Epidermal melanocyte (primary cell): ENCODE data around the gene SUPT7L.

Source experiments
- DNase-seq: peaks from one replicate; pipeline ENCODE4 v3.0.0; 2011; ENCODE audit warnings: low spot score; ENCODE audit not compliant: insufficient read length

Gene SUPT7L, protein sequence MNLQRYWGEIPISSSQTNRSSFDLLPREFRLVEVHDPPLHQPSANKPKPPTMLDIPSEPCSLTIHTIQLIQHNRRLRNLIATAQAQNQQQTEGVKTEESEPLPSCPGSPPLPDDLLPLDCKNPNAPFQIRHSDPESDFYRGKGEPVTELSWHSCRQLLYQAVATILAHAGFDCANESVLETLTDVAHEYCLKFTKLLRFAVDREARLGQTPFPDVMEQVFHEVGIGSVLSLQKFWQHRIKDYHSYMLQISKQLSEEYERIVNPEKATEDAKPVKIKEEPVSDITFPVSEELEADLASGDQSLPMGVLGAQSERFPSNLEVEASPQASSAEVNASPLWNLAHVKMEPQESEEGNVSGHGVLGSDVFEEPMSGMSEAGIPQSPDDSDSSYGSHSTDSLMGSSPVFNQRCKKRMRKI

GRCh38 chr2:27663285-27664153 is at the start of gene SUPT7L, which contains the start of gene SLC4A1AP:
SUPT7L (minus strand) TSS chr2:27663614; CDS start chr2:27662192, 1,422 bp downstream.
SLC4A1AP (plus strand) TSS chr2:27663889; CDS start chr2:27663915, 26 bp downstream.
- DNase-seq: peak; percentile 81

- DNase-seq: no peak
These were observed 49.8 kb upstream of the SUPT7L start for GRCh38 chr2:27713201-27713600.

DNA sequence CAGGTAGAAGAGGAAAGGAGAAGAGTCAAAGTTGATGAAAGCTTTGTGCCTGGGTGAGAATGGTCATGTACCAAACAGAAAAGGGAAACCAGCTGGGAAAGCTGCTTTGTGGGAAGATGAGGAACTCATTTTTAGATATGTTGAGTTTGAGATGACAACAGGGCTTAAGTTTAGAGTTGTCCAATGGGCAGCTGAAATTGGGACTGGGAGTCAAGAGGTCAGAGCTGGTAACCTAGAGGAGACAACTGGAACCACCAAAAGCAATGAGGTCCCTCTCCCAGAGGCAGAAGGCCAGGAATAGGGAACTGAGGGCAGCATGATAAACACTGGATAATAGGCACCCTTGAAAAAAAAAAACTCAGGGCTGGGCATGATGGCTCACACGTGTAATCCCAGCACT is 49.1 kb upstream of the SUPT7L start:
- DNase-seq: no peak

DNA sequence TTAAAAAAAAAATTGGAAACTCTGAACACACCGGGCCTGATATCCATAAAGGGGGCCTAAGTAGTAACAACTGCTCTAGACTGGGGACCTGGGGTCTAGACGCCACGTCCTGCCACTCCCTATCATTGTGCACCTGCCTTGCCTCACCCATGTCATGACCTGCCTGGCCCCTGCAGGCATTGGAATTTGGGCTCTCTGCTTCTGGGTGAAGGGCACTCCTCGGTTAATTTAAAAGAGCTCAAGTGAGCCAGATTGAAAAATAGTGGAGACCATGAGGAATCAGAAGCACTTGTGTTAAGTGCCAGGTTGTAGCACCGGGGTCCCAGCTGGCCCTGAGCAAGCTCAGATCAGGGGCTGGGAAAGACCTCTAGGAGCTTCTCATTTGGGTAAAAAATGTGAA is 48.4 kb upstream of the SUPT7L start:
- no peak for DNase-seq

GRCh38 chr2:27710640-27711430 is 47.4 kb upstream of the SUPT7L start:
- DNase-seq: no peak

- no peak for DNase-seq
These were observed 46.7 kb upstream of the SUPT7L start for GRCh38 chr2:27709960-27710575.

GRCh38 chr2:27709326-27709725 is 45.9 kb upstream of the SUPT7L start:
- DNase-seq: no peak

GRCh38 chr2:27708666-27709065 is 45.3 kb upstream of the SUPT7L start:
- no peak for DNase-seq

GRCh38 chr2:27708257-27708654 is 44.8 kb upstream of the SUPT7L start:
- no peak for DNase-seq

GRCh38 chr2:27707462-27708256 is 44.2 kb upstream of the SUPT7L start:
- no peak for DNase-seq

GRCh38 chr2:27705851-27706622 is 42.6 kb upstream of the SUPT7L start:
- DNase-seq: peak; percentile 25

DNA sequence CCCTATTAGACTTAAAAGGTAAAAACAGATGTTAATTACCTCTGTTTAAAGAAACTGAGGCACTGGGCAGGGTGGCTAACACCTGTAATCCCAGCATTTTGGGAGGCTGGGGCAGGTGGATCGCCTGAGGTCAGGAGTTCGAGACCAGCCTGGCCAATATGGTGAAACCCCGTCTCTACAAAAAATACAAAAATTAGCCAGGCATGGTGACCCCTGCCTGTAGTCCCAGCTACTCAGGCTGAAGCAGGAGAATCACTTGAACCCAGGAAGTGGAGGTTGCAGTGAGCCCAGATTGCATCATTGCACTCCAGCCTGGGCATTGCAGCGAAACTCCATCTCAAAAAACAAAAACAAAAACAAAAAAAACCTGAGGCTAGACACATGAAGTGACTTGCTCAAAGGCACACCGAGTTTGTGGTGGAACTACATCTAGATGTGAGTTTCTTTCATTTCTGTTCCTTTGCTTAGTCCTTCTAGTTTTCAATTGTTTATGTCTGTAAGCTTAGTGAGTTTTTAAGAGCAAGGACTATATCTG is 41.0 kb upstream of the SUPT7L start:
- DNase-seq: no peak

GRCh38 chr2:27703638-27704341 is 40.4 kb upstream of the SUPT7L start:
- peak; percentile 88 for DNase-seq

- DNase-seq: no peak
These were observed 38.9 kb upstream of the SUPT7L start for GRCh38 chr2:27702302-27702701.

DNA sequence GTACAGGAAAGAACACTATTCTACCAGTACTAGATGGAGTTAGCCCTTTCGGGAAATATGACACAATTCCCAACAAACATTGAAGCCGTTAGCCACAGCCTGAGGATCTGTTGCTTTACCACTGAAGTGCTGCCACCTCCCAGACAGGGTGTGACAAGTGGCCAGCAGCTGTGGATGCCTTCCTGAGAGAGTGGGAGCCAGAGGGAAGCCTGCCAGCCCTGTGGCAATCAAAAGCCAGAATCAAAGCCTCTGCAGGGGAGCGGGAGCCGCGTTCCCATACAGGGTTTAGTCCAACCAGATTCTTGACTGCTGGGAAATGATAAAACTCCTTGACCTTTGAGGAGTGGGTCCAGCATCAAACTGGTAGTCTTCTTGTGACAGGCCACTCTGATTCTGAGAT is 38.3 kb upstream of the SUPT7L start:
- no peak for DNase-seq

GRCh38 chr2:27697660-27698059 is 34.2 kb upstream of the SUPT7L start:
- DNase-seq: no peak

DNA sequence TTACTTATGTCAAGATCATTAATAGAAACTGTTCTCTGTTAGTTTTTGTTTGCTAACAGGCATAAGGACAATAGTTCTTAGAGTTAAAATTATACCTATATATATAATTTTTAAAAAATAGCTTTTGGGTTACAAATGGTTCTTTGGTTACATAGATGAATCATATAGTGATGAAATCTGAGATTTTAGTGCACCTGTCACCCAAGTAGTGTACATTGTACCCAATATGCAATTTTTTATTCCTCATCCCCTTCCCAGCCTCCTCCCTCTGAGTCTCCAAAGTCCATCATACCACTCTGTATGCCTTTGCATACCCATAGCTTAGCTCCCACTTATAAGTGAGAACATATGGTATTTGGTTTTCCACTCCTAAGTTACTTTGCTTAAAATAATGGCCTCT is 26.6 kb upstream of the SUPT7L start:
- DNase-seq: no peak

DNA sequence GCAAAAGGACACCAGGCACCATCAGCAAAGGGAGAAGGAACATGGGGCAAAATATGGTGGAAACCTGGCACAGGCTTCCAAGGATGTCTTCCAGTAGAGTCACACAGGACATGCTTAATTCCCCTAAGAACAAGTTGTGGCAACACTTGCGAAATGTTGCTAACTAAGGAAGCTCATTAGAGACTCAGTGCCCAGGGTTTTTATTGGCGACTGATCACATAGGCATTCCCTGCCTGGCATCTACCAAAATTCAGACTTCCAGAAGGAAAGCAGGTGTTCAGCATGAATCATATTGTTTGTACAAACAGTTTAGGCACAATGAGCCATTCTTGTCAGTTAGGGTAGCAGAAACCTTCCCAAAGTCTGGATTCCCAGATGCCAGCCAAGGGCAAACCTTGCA is 26.0 kb upstream of the SUPT7L start:
- no peak for DNase-seq

DNA sequence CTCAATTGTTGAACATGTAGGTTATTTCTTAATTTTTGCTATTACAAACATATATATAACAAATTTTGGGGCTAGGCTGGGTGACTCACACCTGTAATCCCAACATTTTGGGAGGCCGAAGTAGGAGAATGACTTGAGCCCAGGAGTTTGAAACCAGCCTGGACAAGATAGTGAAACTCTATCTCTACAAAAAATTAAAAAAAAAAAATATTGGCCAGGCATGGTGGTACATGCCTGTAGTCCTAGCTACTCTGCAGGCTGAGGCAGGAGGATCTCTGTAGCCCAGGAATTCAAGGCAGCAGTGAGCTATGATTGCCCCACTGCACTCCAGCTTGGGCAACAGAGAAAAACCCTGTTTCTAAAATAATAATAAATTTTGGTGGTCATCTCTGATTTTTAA is 23.8 kb upstream of the SUPT7L start:
- DNase-seq: no peak
